GM21717 (cell line): ENCODE results near the gene AGFG2.

ENCODE experiments used
- ATAC-seq: cut with Tn5 transposase; IDR thresholded peaks from one replicate; pipeline ENCODE4 v1.9.1; 2021; ENCODE audit warnings: mild to moderate bottlenecking, moderate library complexity; ENCODE audit not compliant: unreplicated experiment

AGFG2 gene

DNA sequence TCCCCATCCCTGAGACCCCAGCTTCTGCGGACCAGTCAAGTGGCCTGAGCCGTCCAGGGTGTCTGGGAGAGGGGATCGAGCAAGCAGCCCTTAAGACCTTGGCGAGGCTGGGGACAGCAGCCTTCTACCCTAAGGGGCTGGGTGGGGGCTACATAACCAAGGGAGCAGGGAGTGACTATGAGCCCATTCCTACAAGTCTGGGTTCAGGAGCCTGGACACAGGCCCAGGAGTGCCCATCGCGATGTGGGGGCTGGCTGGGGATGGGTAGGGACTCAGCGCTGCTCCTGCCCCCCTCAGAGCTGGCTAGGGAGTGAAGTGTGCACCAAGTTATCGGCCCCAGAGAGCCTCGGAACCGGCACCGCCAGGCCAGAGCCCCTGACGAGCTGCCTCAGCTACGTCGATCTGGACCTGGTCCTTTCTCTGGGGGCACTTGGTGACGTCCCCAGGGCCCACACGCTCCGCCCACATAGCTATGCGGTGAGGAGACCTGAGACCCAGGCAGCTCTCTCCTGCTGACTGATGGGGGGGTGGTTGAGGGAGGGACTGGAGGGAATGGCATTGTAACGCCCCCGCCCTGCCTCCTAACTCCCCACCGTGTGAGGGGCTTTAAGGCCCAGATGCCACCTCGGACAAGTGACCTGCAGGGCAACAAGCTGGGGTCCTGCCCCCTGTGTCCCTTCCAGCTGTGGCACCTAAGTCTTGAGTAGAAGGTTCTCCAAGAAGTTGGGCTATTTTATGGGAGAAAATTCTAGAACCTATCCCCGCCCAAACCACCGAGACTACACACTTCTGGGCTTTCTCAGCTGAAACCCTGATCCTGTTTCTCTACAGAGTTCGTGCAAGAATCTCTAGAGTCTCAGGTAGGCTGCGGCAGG is 32.2 kb downstream of the AGFG2 start:
- no peak for ATAC-seq

DNA sequence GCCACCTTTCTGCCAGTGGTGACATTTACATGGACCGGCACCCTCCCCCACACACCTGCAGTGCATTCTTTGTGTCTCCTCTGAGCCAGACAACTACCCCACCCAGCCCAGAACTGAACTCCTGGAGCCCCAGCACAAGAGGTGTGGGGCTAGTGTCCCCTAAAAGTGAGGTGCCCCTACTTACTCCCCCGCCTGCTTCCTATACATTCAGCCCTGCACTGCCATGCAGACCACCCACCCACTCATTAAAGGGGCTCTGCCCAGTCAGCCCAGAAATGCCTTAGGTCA is 32.8 kb downstream of the AGFG2 start:
- no peak for ATAC-seq

DNA sequence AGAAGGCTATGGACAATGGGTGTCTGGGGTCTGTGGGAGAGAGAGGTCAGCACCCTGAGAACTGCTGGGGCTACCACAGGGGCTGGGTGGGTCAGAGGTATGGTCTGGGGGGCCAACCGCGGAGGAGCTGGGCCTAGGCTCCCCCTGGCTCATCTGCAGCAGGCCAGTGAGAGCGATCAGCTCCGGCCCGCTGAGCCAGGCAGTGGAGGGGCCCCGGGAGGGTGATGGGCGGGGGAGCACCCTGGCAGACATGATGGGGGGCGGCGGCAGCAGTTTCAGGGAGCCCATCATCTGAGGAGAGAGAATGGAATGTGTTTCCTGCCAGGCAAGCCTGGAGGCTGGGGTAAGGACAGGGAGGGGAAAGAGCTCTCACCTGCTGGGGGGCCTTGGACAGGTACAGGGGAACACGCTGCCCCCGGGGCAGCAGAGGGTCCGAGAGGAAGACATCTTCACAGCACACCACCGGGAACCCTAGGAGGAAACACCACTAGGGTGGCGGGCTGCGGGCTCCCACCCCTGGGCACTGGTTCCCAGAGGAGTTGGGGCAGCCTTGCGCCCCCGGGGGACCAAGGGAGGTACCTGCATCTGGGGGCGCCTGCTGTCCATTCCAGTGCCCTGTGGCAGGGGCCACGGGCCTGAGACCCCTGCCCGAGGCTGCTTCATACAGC is 33.4 kb downstream of the AGFG2 start:
- no peak for ATAC-seq

DNA sequence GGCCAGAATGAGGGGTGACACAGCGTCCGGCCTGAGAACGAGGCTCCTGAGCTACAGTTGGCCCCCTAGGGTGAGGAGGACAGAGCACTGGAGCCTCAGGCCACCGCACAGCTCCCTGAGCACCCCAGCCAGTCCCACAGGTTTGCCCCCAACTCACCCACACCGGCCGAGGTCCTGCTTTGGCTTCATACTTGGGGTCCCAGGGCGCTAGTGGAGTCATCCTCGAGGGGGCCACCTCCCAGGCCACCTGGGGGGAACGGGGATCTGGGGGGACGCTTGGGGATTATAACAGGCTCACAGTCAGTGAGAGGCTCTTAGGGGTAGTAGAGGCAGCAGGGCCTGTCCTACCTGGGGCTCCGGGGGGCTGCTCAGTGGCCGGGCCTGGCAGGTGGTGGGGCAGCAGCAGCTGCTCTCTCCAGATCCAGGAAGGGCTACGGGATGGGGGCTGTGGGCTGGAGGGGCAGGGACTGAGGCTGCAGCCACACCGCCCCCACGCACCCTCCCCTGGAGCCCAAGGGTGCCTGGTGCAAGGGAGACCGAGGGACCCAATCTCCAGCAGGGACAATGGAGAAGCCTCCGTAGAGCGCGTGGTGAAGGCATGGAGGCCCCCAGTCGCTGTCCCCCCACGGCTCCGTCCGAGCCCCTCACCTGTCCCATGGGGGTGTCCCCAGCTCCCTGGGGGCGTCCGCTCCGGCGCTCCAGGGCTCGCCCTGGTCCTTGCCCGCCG is 34.1 kb downstream of the AGFG2 start:
- no peak for ATAC-seq

DNA sequence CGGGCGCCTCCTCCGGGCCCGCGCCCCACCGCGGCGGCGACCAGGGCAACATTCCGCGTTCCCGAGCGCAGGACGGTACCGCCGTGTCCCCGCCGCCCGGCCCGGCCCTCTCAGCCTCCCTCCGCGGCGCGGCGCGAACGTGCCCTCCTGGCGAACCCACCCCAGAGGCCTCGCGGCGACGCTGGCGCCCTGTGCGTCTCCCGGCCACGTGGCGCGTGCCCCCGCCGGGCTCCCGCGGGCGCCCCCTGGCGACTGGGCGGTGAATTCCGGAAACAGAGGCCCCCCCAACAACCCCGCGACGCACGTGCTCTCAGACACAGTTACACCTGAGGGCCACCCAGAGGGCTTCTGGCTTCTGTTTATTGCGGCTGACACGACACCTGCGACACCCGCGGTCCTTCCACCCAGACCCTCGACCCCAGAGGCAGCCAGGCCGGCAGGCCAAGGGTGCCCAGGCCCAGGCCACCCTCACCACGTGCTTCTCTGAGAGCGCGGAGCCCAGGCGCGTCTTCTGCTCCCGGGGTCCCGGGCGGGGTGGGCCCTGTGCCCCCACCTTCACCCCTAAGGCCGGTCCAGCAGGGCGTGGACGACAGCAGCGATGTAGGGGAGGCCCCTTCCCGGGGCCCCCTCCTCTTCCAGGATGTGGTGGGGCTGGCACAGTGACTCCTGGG is 34.8 kb downstream of the AGFG2 start, which contains the start of gene SAP25:
Gene SAP25 (minus strand): TSS at position 210 of the 671 bp plus-strand sequence. CDS start 158 bp downstream, at position 52.
- no peak for ATAC-seq

DNA sequence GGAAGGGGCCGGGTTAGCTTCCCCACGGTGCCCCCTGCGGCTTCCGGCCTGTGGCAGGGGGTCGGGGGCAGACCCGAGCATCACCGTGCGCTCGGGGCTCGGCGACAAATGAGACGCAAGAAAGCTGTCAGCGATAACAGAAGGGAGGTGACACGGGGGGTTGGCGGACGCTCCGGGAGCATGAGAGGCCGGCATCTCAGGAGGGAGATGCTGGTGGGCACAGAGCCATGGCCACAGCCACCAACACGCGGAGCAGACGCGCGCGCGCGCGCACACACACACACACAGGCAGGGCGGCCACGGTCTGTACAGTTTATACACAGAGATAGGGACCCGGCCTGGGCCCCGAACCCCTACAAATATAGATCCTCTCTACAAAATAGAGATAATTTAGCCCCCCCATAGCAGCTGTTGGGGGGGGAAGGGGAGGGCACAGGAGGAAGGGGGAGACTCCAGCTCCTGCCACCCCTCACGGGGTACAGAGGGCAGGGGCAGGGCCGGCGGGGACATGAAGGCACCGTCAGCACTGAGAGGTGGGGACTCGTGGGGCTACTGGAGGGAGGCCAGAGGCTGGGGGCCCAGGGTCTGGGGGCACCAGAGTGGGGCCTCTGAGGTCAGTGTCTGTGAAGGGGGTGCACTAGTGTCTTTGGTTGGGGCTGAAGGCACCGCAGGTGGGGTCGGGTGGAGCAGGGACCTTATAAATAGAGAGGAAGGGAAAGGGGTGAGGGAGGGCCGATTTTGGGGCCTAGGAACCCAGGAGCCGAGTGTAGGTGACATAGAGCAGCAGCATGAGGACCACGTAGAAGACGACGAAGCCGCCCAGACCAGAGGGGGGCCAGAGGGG is 35.6 kb downstream of the AGFG2 start:
- no peak for ATAC-seq

DNA sequence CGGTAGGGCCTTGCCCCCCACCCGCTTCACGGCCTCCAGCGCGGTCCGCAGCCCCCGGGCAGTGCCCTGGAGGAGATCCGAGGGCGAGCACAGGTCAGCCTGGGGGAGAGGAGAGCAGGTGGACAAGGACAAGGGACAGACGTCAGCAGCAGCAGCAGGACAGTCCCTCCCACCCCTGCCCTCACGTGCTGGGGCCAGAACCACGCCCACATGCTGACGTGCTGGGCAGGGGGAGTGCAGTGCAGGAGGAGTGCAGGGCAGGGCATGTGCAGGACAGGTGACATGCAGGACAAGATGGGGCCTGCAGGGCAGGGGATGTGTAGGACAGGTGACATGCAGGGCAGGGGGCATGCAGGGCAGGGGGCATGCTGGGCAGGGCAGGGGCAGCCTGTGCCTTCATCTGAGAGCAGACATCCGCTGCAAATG is 36.2 kb downstream of the AGFG2 start:
- no peak for ATAC-seq

DNA sequence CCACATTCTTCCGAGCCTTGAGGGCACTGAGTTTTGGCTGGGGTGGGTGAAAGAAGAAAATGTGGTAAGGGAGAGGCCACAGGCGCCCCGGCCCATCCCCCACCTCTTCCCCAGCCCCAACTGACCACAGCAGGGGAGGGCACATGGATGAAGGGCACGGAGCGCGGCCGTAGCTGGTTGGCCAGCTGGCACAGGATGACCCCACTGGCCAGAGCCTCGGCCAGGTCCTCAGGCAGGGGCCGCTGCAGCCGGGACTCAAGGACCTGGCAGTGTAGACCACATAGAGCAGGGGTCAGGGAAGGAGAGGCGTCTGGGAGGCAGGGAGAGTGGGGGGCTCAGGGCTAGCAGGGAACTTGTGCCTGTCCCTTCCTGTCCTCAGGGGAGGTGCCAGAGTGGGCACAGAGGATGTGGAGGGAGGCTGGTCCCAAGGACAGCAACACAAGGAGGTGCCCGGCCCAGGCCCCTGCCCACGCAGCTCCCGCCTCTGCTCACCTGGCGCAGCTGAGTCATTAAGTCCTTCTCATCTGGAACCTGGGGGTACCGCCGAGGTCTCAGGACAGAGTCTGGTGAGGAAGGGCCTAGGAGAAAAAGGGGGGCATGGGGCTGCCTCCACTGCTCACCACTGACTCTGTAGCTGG is 36.9 kb downstream of the AGFG2 start:
- ATAC-seq: no peak

DNA sequence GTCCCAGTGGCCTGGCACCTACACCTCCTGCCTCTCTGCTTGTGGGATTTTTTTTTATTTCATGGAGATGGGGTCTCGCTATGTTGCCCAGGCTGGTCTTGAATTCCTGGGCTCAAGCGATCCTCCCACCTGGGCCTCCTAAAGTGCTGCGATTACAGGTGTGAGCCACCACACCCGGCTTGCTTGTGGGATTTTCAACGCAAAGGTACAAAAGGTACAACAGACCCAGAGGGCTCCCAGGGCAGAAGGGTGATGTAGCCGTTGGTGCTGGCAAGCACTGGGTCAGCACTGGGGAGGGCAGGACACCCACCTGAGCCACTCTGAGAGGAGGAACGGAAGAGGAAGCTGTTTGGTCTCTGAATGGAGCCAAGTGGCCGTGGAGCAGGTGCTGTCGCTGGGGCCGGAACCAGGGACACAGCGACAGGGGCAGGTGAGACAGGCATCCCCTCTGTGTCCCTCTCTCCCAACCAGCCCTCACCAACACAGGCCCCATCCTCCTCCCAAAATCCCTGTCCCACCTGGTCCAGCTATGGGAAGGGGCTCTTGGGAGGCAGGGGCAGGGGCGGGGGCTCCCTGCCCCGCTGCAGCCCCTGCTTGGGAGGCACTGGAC is 37.5 kb downstream of the AGFG2 start:
- no peak for ATAC-seq

DNA sequence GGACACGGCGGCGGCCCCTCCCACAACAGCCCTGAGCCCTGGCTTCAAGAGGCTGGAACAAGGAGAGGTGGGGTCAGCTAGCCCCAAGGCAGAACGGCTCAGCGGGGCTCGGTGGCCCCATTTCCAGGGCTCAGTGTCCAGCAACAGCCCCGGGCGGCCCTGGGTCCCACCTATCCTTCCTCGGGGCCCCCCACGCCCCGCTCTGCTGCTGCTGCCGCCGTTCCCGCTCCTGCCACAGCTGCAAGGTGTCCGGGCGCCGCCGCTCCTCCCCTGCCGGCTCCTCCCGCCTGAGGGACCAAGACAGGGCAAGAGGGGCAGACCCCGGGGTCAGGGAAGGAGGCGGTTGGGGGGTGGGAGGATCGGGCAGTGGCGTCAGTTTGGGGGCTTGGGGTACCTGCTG is 38.1 kb downstream of the AGFG2 start:
- ATAC-seq: no peak

DNA sequence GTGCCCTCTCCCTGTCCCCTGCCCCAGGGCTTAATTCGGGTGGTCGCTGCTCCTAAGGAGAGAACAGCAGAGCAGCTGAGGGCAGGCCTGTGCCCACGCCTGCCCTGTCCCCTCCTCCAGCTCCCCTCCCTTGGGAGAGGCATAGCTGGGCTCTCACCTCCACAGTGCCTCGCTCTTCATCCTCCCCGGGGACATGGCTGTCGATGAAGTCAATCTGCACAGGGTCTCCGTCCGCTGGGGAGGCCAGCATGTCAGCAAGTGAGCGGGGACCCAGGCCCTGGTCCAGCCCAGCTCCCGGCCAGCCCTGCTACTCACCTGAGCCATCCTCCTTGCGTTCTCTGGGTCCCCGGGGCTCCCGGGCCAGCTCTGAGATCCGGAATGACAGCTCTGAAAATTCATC is 38.5 kb downstream of the AGFG2 start:
- no peak for ATAC-seq

DNA sequence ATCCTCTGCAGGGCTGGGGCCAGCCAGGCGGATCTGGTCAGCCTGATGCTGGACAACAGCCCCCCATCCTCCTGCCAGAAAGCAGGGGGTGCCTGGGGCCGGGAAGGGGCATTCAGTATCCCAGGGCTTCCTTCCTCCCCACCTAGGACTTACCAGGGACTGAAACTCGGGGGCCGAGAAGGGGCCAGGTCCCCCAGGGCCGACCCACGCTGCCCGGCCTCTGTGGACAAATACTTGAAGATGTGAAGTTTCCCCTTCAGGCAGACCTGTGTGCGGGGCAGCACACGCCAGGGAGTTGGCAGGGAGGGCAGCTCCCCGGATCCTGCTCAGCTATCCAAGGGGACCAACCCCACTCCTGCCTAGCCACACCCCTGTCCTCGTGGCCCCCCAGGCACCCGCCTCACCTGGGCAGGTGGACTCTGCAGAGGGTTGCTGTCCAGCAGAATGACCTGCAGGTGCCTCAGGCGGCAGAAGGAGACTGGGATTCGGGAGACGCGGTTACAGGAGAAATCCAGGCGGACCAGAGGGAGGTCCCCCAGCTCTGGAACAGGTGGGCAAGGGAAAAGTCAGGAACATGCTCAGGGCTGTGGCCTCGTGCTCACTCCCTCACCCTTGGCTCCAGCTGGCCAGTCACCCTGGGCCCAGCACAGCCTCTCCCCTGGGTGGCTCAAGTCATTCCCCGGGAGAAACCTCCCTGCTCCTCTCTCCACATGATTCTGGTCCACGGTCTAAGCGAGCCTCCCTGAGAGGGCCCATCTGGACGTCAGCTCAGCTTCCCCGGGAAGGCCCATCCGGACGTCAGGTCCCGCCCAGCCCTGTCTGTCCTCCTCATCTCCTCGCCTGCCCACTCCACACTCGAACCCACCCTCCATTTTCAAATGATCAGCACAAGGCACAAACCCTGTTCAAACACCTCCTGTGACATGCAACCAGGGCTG is 39.5 kb downstream of the AGFG2 start:
- ATAC-seq: no peak

DNA sequence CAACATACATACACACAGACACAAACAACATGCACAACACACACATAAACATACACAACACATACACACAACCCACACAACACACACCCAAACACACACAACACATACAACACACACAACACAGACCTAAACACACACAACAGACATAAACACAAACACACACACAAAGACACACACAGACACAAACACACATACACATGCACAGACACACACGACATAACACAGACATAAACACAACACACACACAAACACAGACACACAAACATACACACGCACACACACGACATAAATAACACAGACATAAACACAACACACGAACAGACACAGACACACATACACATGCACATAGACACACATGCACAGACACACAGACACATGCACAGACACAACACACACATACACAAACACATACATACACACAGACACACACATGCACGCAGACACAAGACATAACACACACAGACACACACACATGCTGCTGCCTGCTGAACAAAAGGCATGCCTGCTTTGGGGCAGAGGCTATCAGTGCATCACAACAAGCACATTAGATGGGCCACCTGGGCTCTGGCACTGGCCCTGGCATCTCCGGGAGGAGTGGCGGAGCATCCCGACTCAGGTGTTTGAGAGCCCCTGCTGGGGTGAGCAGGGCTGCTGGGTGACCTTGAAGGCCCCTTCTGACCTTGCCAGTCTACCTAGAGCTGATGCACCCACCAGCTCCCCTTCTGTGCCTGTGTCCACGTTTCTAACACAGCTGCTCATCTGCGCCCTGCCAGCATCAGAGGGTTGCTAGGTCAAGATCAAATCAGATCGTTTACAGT is 41.7 kb downstream of the AGFG2 start:
- no peak for ATAC-seq

DNA sequence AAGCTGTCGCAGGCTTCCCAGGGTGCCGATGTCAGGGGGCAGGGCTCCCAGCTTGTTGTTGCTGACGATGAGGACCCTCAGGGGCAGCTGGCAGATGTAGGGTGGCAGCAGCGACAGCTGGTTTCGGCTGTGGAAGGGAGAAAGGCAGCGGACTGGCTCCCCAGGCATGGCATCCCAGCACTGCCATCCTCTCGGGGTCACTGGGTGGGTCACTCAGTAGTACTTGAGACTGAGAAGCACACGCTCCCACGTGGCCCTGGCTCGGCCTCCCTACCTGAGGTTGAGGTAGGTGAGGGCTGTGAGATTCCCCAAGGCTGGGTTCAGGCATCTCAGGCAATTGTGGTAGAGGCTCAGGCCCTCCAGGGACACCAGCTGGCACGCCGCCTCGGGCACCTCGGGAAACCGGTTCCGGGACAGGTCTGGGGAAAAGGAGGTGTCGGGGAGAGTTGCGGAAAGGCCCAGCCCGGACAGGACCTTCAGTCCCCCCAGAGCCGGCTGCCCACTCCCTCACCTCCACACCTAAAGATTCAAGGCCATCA is 43.1 kb downstream of the AGFG2 start:
- no peak for ATAC-seq

DNA sequence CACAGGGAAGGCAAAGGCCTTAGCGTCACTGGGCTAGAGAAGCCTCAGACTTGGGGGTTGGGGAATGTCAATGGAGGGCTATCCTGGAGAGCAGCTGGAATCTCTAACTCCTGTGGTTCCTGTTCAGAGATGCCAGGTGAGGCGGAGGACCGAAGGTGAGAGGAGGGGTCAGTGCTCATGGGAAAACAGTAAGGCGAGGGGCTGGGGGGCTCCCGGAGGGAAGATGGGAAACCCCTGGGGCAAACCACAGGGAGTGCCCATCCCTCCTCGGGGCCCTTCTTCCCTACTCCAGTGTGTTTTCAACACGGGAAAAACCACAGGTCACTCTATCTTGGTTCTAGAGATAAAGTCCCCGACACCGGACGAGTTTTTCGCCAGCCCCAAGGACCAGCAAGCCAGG is 43.6 kb downstream of the AGFG2 start:
- no peak for ATAC-seq

DNA sequence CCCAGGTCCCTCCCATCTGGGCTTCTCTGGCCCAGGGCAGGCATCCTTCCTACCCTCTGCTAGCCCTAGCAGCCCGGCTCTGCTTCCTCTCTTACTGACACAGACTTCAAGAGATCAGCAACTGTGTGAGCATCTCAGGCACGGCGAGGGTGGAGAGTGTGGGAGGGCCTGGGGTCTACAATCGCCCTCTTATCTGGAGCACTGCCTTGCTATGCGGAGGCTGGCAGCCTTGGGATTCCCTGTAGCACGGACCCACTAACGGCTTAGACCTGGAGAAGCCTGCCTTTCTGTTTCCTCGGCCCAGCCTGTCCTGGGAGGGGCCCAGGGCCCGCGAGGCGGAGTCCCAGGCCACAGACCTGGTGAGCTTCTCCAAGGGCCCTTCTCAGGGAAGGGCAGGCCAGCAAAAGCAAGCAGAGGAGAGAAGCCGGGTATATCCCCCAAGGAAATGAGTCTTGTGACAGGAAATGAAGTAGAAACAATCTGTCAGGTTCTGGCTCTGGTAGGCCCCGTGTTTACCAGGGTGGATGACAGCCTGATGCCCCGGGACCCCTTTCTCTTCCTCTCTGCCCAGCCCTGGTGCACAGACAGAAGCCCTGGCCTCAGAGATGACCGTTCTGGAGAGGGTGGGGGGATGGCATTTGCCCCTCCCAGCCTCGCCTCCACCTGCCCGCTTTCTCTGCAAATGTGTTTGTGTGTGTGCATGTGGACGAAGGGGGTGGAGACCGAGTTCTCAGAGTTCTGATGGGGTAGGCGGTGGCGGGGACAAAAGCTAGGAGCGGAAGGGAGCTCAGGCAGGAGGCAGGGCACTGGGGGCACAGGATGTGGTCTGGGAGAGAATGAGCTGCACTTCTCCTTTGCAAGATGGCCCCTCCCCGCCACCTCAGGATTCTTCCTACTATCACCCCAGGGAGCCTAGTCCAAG is 44.4 kb downstream of the AGFG2 start:
- no peak for ATAC-seq
